Lower leg skin (tissue), 3 donors: ENCODE data around the gene FBXO2.

Experiments used
- POLR2A ChIP-seq, 2 donors: fragments of 450-650 bp; IDR thresholded peaks; one replicate each; pipeline ENCODE4 v1.6.1; 2016 to 2017; ENCODE audit warnings: antibody characterized with exemption in 2 of 2, mild to moderate bottlenecking in 1 of 2, moderate library complexity in 1 of 2
- TF ChIP-seq, protein P1 (sequence below), 3 donors: fragments of 450-650 bp; IDR thresholded peaks; one replicate each; pipeline ENCODE4 v1.5.1; 2016; ENCODE audit warnings: antibody characterized with exemption in 3 of 3, mild to moderate bottlenecking in 3 of 3, moderate library complexity in 2 of 3

DNA sequence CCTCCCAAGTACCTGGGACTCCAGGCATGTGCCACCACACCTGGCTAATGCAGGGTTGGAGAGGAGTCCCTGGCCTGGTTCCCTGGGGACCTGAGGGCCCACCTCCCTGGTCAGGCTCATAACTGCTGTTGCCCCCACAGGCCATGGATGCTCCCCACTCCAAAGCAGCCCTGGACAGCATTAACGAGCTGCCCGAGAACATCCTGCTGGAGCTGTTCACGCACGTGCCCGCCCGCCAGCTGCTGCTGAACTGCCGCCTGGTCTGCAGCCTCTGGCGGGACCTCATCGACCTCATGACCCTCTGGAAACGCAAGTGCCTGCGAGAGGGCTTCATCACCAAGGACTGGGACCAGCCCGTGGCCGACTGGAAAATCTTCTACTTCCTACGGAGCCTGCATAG is 14.3 kb upstream of the FBXO2 start:
- no peak for TF ChIP-seq POLR2A (IDR thresholded peaks at IDR 0.05)
- TF ChIP-seq, protein P1, sequence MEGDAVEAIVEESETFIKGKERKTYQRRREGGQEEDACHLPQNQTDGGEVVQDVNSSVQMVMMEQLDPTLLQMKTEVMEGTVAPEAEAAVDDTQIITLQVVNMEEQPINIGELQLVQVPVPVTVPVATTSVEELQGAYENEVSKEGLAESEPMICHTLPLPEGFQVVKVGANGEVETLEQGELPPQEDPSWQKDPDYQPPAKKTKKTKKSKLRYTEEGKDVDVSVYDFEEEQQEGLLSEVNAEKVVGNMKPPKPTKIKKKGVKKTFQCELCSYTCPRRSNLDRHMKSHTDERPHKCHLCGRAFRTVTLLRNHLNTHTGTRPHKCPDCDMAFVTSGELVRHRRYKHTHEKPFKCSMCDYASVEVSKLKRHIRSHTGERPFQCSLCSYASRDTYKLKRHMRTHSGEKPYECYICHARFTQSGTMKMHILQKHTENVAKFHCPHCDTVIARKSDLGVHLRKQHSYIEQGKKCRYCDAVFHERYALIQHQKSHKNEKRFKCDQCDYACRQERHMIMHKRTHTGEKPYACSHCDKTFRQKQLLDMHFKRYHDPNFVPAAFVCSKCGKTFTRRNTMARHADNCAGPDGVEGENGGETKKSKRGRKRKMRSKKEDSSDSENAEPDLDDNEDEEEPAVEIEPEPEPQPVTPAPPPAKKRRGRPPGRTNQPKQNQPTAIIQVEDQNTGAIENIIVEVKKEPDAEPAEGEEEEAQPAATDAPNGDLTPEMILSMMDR (IDR thresholded peaks at IDR 0.05) = no peak
